KBM-7 (cell line): ENCODE data around the gene CCDC180.
"Not testable (repeated sequence)": the region's sequence is repeated elsewhere in the genome, so short reads cannot be mapped to it uniquely, and the experiment has no call there.

Experiments
- DNase-seq: peaks from one replicate; pipeline ENCODE4 v3.0.0-alpha.2; 2015
- in situ Hi-C: fragments of 300-500 bp; cut with MboI; formaldehyde crosslinking; loops from 2 replicates; pipeline ENCODE4 v1.14.3; 2020; ENCODE audit warnings: low sequenced_read_pairs, low pct_unique_long_range_greater_than_20kb, mixed read lengths

Gene CCDC180

GRCh38 chr9:97309260-97309659, 1.8 kb downstream of the CCDC180 start:
- in situ Hi-C loops, result no loop called here
- no peak for DNase-seq

- in situ Hi-C loops, result no loop called here
- no peak for DNase-seq
Measured at GRCh38 chr9:97310023-97310422, 2.6 kb downstream of the CCDC180 start.

GRCh38 chr9:97310896-97311295, 3.4 kb downstream of the CCDC180 start:
- in situ Hi-C loops, result no loop called here
- no peak for DNase-seq

- in situ Hi-C loops, result no loop called here
- no peak for DNase-seq
Measured at GRCh38 chr9:97311798-97312500, 4.5 kb downstream of the CCDC180 start.

GRCh38 chr9:97312556-97312955, 5.1 kb downstream of the CCDC180 start:
- no peak for DNase-seq
- in situ Hi-C loops, result no loop called here

- in situ Hi-C loops, result no loop called here
Measured at GRCh38 chr9:97313243-97313642, 5.8 kb downstream of the CCDC180 start.

GRCh38 chr9:97313746-97314145, 6.3 kb downstream of the CCDC180 start:
- DNase-seq, result no peak
- in situ Hi-C loops, result no loop called here

More at GRCh38 chr9:97313243-97313642, 5.8 kb downstream of the CCDC180 start:
- no peak for DNase-seq

- in situ Hi-C loops, result no loop called here
Measured at GRCh38 chr9:97314503-97314902, 7.0 kb downstream of the CCDC180 start.

GRCh38 chr9:97315550-97315949, 8.1 kb downstream of the CCDC180 start:
- DNase-seq, result no peak
- in situ Hi-C loops, result no loop called here

More at GRCh38 chr9:97314503-97314902, 7.0 kb downstream of the CCDC180 start:
- DNase-seq, result no peak

GRCh38 chr9:97316904-97317303, 9.4 kb downstream of the CCDC180 start:
- no peak for DNase-seq
- in situ Hi-C loops, result no loop called here

GRCh38 chr9:97318433-97318832, 11.0 kb downstream of the CCDC180 start:
- in situ Hi-C loops, result no loop called here
- no peak for DNase-seq

GRCh38 chr9:97319395-97319794, 11.9 kb downstream of the CCDC180 start:
- DNase-seq, result peak; percentile 61
- in situ Hi-C loops, result no loop called here

- in situ Hi-C loops, result no loop called here
- no peak for DNase-seq
Measured at GRCh38 chr9:97320080-97320642, 12.7 kb downstream of the CCDC180 start.

GRCh38 chr9:97321251-97321650, 13.8 kb downstream of the CCDC180 start:
- no peak for DNase-seq
- in situ Hi-C loops, result no loop called here

- DNase-seq, result no peak
- in situ Hi-C loops, result no loop called here
Measured at GRCh38 chr9:97321691-97322090, 14.2 kb downstream of the CCDC180 start.

- in situ Hi-C loops, result no loop called here
- no peak for DNase-seq
Measured at GRCh38 chr9:97322105-97322504, 14.6 kb downstream of the CCDC180 start.

GRCh38 chr9:97324954-97325353, 17.5 kb downstream of the CCDC180 start:
- in situ Hi-C loops, result no loop called here
- no peak for DNase-seq

- in situ Hi-C loops, result no loop called here
- DNase-seq, result no peak
Measured at GRCh38 chr9:97327562-97327961, 20.1 kb downstream of the CCDC180 start.

GRCh38 chr9:97332993-97333392, 25.5 kb downstream of the CCDC180 start:
- no peak for DNase-seq
- in situ Hi-C loops, result no loop called here

- DNase-seq, in situ Hi-C loops: not testable (repeated sequence)
Measured at GRCh38 chr9:97335622-97336021, 28.2 kb downstream of the CCDC180 start.

GRCh38 chr9:97348871-97349270, 41.4 kb downstream of the CCDC180 start:
- DNase-seq, result no peak
- in situ Hi-C loops, result no loop called here
